Measurements from ENCODE around the gene ZNF276. TPM values are rescaled to one million over a fixed set of nuclear protein-coding genes. Genes with fewer than 3 reads are reported as not detected.

Gene ZNF276
- total RNA-seq, 4 donors from 2014 or later: 48.6 to 146 (median 68.8) TPM

DNA sequence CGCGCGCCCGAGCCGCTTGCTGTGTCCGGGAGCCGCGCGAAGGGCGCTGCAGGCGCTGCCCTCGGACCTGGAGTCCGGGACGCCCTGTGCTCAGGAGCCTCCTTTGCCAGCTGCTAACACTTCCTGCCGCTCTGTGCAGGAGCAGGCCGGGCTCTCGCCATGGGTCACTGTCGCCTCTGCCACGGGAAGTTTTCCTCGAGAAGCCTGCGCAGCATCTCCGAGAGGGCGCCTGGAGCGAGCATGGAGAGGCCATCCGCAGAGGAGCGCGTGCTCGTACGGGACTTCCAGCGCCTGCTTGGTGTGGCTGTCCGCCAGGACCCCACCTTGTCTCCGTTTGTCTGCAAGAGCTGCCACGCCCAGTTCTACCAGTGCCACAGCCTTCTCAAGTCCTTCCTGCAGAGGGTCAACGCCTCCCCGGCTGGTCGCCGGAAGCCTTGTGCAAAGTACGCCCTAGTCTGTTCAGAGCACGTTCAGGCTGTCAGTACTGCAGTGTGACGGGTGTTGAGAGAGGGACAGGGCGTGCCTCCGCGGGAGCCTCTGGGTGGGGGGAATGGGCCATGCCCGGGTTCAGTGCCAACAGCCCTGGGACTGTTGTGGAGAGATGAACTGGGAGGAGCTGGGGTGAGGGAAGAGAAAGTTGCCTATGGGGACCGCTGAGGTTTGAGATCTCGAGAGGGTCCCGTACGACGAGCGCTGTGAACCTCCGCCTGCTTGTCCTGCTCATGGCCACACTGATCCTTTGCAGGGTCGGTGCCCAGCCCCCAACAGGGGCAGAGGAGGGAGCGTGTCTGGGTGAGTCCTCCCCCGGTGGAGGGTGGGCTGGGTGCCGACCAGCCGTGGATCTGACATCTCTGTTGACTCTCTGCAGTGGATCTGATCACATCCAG is 1.3 kb downstream of the ZNF276 start:
- Histone ChIP-seq H3K36me3 (peaks cover 0 to 46% (median 7%) of the 10 kb centered on the region in 3 donors), H3K4me1 (peaks cover 6 to 60% (median 35%) of the 10 kb centered on the region in 4 donors)
- TF ChIP-seq, protein P1, sequence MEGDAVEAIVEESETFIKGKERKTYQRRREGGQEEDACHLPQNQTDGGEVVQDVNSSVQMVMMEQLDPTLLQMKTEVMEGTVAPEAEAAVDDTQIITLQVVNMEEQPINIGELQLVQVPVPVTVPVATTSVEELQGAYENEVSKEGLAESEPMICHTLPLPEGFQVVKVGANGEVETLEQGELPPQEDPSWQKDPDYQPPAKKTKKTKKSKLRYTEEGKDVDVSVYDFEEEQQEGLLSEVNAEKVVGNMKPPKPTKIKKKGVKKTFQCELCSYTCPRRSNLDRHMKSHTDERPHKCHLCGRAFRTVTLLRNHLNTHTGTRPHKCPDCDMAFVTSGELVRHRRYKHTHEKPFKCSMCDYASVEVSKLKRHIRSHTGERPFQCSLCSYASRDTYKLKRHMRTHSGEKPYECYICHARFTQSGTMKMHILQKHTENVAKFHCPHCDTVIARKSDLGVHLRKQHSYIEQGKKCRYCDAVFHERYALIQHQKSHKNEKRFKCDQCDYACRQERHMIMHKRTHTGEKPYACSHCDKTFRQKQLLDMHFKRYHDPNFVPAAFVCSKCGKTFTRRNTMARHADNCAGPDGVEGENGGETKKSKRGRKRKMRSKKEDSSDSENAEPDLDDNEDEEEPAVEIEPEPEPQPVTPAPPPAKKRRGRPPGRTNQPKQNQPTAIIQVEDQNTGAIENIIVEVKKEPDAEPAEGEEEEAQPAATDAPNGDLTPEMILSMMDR (IDR thresholded peaks at IDR 0.05): no peak
- TF ChIP-seq POLR2A (IDR thresholded peaks at IDR 0.05) (peak in 1 of 2 donors; percentile 27), EP300 (IDR thresholded peaks at IDR 0.05) (peak in 1 of 2 donors; percentile 63)

DNA sequence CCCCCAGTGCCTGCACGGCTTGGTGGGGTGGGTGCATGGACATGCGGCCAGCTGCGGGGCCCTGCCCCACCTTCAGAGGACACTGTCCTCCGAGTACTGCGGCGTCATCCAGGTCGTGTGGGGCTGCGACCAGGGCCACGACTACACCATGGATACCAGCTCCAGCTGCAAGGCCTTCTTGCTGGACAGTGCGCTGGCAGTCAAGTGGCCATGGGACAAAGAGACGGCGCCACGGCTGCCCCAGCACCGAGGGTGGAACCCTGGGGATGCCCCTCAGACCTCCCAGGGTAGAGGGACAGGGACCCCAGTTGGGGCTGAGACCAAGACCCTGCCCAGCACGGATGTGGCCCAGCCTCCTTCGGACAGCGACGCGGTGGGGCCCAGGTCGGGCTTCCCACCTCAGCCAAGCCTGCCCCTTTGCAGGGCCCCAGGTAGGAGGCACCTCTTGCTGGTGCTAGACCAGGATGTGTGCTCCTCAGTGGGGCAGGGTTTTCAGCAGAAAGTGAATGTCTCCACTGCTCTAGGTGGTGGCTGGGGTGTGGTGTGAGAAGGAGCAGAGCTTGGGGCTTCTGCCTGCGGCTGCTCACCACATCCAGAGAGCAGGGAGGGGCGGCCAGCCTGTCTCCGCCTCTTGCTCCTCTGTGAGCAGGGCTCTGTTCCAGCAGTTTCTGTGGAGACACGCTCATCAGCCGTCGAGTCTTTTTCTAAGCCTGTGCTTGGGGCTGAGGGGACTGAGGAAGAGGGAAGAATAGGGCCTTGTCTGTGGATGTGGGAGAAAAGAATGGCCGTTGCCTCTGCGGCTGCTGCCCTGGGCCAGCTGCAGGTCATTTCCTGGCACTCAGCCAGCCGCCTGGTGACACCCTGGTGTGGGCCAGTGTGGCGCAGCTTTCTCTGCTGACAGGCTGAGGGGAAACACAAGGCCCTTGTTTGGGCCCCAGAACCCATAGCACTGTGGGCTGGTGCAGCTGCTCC is 2.2 kb downstream of the ZNF276 start:
- peak overlapping the region; percentile 92 to 99 (median 96) for H3K27ac ChIP-seq
- H3K4me3 ChIP-seq: peak overlapping the region; percentile 70 to 98 (median 81)
- H3K9me3 ChIP-seq: no peaks in the 10 kb centered on the region
- peaks cover 0 to 56% (median 7%) of the 10 kb centered on the region in 3 donors for H3K36me3 ChIP-seq
- no peaks in the 10 kb centered on the region for H3K27me3 ChIP-seq
- 41 to 58% methylated on average over 23 of the region's 30 CpGs for WGBS, 2 donors
- peak in 1 of 2 donors; percentile 70 for DNase-seq (ENCODE audit: low spot score in 2 of 2)
- H3K4me1 ChIP-seq: peaks cover 6 to 60% (median 35%) of the 10 kb centered on the region in 4 donors
- TF ChIP-seq EP300 (IDR thresholded peaks at IDR 0.05) (peak; percentile 62 to 90), POLR2A (IDR thresholded peaks at IDR 0.05) (peak in 1 of 2 donors; percentile 28)
- TF ChIP-seq, protein P1 (IDR thresholded peaks at IDR 0.05): no peak

More for the DNA sequence above, 1.3 kb downstream of the ZNF276 start:
- H3K4me3 ChIP-seq: peak overlapping the region; percentile 70 to 98 (median 81)
- no peaks in the 10 kb centered on the region for H3K9me3 ChIP-seq
- no peaks in the 10 kb centered on the region for H3K27me3 ChIP-seq
- DNase-seq (ENCODE audit: low spot score in 2 of 2): peak in 1 of 2 donors; percentile 37
- 22 to 25% methylated on average over 41 to 56 of the region's 56 CpGs for WGBS, 2 donors
- H3K27ac ChIP-seq: peak overlapping the region; percentile 92 to 99 (median 96)

DNA sequence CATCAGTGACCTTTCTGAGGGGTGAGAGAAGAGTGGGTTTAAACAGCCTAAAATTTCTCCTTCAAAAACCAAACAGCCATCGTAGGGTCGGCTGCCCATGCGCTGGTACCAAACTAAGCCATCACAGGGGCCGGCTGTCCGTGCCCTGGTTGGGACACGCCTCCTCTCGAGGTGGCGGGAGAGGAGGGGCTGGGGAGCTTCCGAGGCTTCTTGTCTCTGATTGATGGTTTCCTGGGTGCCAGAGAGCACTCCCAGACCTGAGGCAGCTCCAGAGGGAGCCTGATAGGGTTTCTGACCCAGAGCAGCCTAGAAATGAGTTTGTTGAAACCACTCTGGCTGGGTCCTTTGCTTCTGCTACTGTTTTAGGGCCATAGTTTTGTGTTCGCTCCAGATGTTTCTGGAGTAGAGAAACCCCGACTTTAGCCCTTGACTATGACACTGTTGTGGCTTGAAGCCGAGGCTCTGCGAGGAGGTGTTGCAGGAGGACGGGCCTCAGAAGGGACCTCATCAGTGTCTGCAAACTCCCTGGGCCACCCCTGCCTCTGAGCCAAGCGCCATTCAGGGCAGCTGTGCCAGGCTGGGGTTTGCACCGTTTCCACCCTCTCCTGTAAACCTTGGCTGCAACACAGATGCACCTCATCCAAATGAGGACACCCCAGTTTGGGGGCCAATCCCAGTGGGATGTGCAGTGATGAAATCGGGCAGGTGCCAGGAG is 6.2 kb downstream of the ZNF276 start:
- TF ChIP-seq EP300 (IDR thresholded peaks at IDR 0.05) (no peak), POLR2A (IDR thresholded peaks at IDR 0.05) (no peak)
- TF ChIP-seq, protein P1 (IDR thresholded peaks at IDR 0.05): no peak
- H3K27ac ChIP-seq: no peak overlapping the region
- H3K4me3 ChIP-seq: no peak overlapping the region
- peaks cover 0 to 96% (median 31%) of the 10 kb centered on the region in 3 donors for H3K36me3 ChIP-seq
- WGBS, 2 donors: 82 to 83% methylated on average over 16 to 17 of the region's 17 CpGs
- H3K27me3 ChIP-seq: no peaks in the 10 kb centered on the region
- peaks cover 4 to 34% (median 20%) of the 10 kb centered on the region in 4 donors for H3K4me1 ChIP-seq
- no peaks in the 10 kb centered on the region for H3K9me3 ChIP-seq
- no peak for DNase-seq (ENCODE audit: low spot score in 2 of 2)

DNA sequence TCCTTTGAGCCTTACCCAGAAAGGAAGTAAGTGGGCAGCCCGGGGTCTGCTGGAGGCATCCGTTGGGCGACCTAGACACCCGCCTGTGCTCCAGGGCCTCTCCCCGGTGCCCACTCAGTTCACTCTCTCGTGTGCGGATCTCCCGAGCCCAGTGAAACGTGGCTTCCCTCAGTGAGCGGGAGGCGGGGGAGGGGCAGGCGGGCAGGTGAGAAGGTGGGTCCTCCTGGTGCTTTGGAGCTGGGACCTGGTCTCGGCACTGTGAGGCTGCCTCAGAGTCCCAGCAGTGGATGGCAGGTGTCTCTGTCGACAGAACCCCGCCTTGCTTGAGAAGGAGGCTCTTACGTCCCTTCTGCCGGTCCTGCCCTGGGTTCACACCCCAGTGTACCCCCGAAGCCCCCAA is 8.0 kb downstream of the ZNF276 start:
- no peak for TF ChIP-seq EP300 (IDR thresholded peaks at IDR 0.05)
- TF ChIP-seq POLR2A (IDR thresholded peaks at IDR 0.05): no peak
- TF ChIP-seq, protein P1 (IDR thresholded peaks at IDR 0.05): no peak
- H3K36me3 ChIP-seq: peaks cover 3 to 99% (median 42%) of the 10 kb centered on the region in 3 donors

More for the DNA sequence above, 8.0 kb downstream of the ZNF276 start:
- no peak for DNase-seq (ENCODE audit: low spot score in 2 of 2)
- no peak overlapping the region for H3K27ac ChIP-seq
- H3K4me1 ChIP-seq: peaks cover 0 to 17% (median 2%) of the 10 kb centered on the region in 4 donors
- no peaks in the 10 kb centered on the region for H3K27me3 ChIP-seq
- H3K9me3 ChIP-seq: no peaks in the 10 kb centered on the region
- 84 to 95% methylated on average over 16 to 18 of the region's 18 CpGs for WGBS, 2 donors
- H3K4me3 ChIP-seq: no peak overlapping the region
